Neuronal stem cell (in vitro differentiated cells): ENCODE results near the gene PLEKHN1.

Source experiments
- DNase-seq: peaks from one replicate; pipeline ENCODE4 v3.0.0-alpha.2; 2013; ENCODE audit warnings: low spot score
- H2AFZ ChIP-seq: one replicate; pipeline ENCODE4 v1.6.1; 2013; ENCODE audit warnings: mild to moderate bottlenecking, low read length, inconsistent platforms
- H2AK5ac ChIP-seq: 2 replicates; pipeline ENCODE4 v1.6.1; 2013; ENCODE audit warnings: low read depth, mild to moderate bottlenecking, inconsistent platforms, low read length, moderate library complexity, mixed read lengths
- H2BK120ac ChIP-seq: 2 replicates; pipeline ENCODE4 v1.6.1; 2013; ENCODE audit warnings: low read depth, mild to moderate bottlenecking, inconsistent platforms, low read length, moderate library complexity, mixed read lengths
- H2BK12ac ChIP-seq: one replicate; pipeline ENCODE4 v1.6.1; 2013; ENCODE audit warnings: low read length, inconsistent platforms
- H2BK15ac ChIP-seq: 2 replicates; pipeline ENCODE4 v1.6.1; 2013; ENCODE audit warnings: mild to moderate bottlenecking, low read length, inconsistent platforms, mixed read lengths
- H2BK5ac ChIP-seq: one replicate; pipeline ENCODE4 v1.6.1; 2013; ENCODE audit warnings: inconsistent platforms, mild to moderate bottlenecking, low read length, moderate library complexity
- H3K14ac ChIP-seq: one replicate; pipeline ENCODE4 v1.6.1; 2013; ENCODE audit warnings: low read length, inconsistent platforms
- H3K18ac ChIP-seq: 2 replicates; pipeline ENCODE4 v1.6.1; 2013; ENCODE audit warnings: low read length, inconsistent platforms
- H3K23ac ChIP-seq: 2 replicates; pipeline ENCODE4 v1.6.1; 2013; ENCODE audit warnings: low read depth, mild to moderate bottlenecking, mixed read lengths, low read length, inconsistent platforms; ENCODE audit not compliant: poor library complexity
- H3K27ac ChIP-seq: replicated peaks from 3 replicates; pipeline ENCODE4 v1.5.1; 2013; ENCODE audit warnings: low read length, inconsistent platforms
- H3K27me3 ChIP-seq, 3 experiments: 2 replicates each; pipeline ENCODE4 v1.6.1; 2013; ENCODE audit warnings: low read length in 3 of 3, mild to moderate bottlenecking in 2 of 3, inconsistent platforms in 1 of 3, low read depth in 1 of 3, mixed read lengths in 1 of 3, moderate library complexity in 1 of 3; ENCODE audit not compliant: control insufficient read depth in 3 of 3, insufficient read depth in 3 of 3
- H3K36me3 ChIP-seq, 2 donors: replicated peaks in 1 of 2; 2 replicates each; pipeline ENCODE4 v1.6.1; 2013; ENCODE audit warnings: low read length in 2 of 2; ENCODE audit not compliant: control insufficient read depth in 2 of 2, insufficient read depth in 2 of 2
- H3K4ac ChIP-seq: 2 replicates; pipeline ENCODE4 v1.6.1; 2013; ENCODE audit warnings: inconsistent platforms, mild to moderate bottlenecking, low read length, moderate library complexity
- H3K4me1 ChIP-seq, 2 donors: 1 replicate in 1 of 2; 2 replicates in 1 of 2; pipeline ENCODE4 v1.6.1; 2013; ENCODE audit warnings: low read length in 2 of 2, low read depth in 1 of 2; ENCODE audit not compliant: control insufficient read depth in 2 of 2, insufficient read depth in 1 of 2
- H3K4me2 ChIP-seq: one replicate; pipeline ENCODE4 v1.6.1; 2013; ENCODE audit warnings: mild to moderate bottlenecking, low read length, inconsistent platforms; ENCODE audit not compliant: insufficient read depth, poor library complexity, severe bottlenecking
- H3K4me3 ChIP-seq, 2 donors: 2 replicates each; pipeline ENCODE4 v1.5.1; 2013; ENCODE audit warnings: low read length in 2 of 2, mild to moderate bottlenecking in 2 of 2, inconsistent platforms in 1 of 2, moderate library complexity in 1 of 2
- H3K79me1 ChIP-seq: one replicate; pipeline ENCODE4 v1.6.1; 2013; ENCODE audit warnings: low read depth, mild to moderate bottlenecking, inconsistent platforms, low read length, moderate library complexity
- H3K9ac ChIP-seq: one replicate; pipeline ENCODE4 v1.6.1; 2013; ENCODE audit warnings: mild to moderate bottlenecking, low read depth, low read length, inconsistent platforms; ENCODE audit not compliant: poor library complexity
- H3K9me3 ChIP-seq, 2 donors: replicated peaks in 1 of 2; 2 replicates each; pipeline versions ENCODE3 to v1.6.1; 2013; ENCODE audit warnings: low read length in 2 of 2, mild to moderate bottlenecking in 2 of 2, inconsistent platforms in 1 of 2, low read depth in 1 of 2, mixed read lengths in 1 of 2, moderate library complexity in 1 of 2; ENCODE audit not compliant: control insufficient read depth in 2 of 2, insufficient read depth in 1 of 2
- H4K8ac ChIP-seq: one replicate; pipeline ENCODE4 v1.6.1; 2013; ENCODE audit warnings: low read depth, mild to moderate bottlenecking, inconsistent platforms, low read length, moderate library complexity
- H4K91ac ChIP-seq: one replicate; pipeline ENCODE4 v1.6.1; 2013; ENCODE audit warnings: low read length, low read depth, mild to moderate bottlenecking, inconsistent platforms; ENCODE audit not compliant: poor library complexity
- WGBS, 2 donors: extraction: QIAGEN DNeasy Blood & Tissue Kit; methylation state at CpG; one replicate each; pipeline ENCODE4 v1.1.7; 2013; ENCODE audit warnings: missing lambda C conversion rate in 2 of 2, mixed read lengths in 1 of 2; ENCODE audit not compliant: insufficient read length in 2 of 2, insufficient replicate concordance in 1 of 2; ENCODE audit errors: extremely low coverage in 2 of 2; 5-methylcytosine and 5-hydroxymethylcytosine counted together

PLEKHN1 gene

GRCh38 chr1:942864-943533 lies 23.3 kb upstream of the PLEKHN1 start:
- Histone ChIP-seq H3K27ac (no peak overlapping the region), H3K27me3 (peaks cover 30 to 56% (median 55%) of the 10 kb centered on the region in 3 experiments), H3K79me1 (peaks cover 4% of the 10 kb centered on the region), H3K14ac (peak overlapping the region; percentile 9), H3K4me2 (peak overlapping the region; percentile 73), H3K18ac (peak overlapping the region; percentile 85), H2AK5ac (peak overlapping the region; percentile 71), H3K9ac (peak overlapping the region; percentile 44), H3K4me3 (no peak overlapping the region), H4K91ac (no peak overlapping the region), H3K36me3 (peaks cover 12 to 37% of the 10 kb centered on the region in 2 donors), H2BK15ac (no peak overlapping the region), H2BK12ac (no peak overlapping the region), H3K9me3 (no peaks in the 10 kb centered on the region), H3K4me1 (peaks cover 24 to 27% of the 10 kb centered on the region in 2 donors), H3K4ac (no peak overlapping the region), H2BK120ac (no peak overlapping the region), H3K23ac (peak overlapping the region; percentile 93), H2AFZ (no peak overlapping the region), H2BK5ac (no peak overlapping the region), H4K8ac (no peak overlapping the region)
- no peak for DNase-seq
- WGBS, 2 donors = no CpG with 5 or more reads among the region's 27 CpGs

DNA sequence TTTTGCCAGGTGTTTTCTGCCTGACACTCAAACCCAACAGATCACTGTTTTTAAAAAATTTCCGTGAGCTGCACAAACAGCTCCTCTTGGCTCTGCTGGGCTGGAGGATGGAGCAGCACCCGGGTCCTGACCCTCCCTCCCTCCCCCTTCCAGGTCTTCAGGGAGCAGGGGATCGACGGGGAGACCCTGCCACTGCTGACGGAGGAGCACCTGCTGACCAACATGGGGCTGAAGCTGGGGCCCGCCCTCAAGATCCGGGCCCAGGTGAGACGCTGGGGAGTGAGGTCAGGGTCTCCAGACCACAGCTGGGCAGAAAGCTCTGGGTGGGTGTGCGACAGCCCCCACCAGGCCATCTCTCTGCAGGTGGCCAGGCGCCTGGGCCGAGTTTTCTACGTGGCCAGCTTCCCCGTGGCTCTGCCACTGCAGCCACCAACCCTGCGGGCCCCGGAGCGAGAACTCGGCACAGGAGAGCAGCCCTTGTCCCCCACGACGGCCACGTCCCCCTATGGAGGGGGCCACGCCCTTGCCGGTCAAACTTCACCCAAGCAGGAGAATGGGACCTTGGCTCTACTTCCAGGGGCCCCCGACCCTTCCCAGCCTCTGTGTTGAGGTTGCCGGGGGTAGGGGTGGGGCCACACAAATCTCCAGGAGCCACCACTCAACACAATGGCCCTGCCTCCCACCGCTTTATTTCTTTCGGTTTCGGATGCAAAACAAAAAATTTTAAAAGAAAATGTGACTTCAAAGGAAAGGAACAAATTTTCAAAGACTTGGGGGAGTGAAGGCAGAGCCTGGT lies 22.5 kb upstream of the PLEKHN1 start:
- Histone ChIP-seq H2AFZ (no peak overlapping the region), H3K4me1 (peaks cover 22 to 27% of the 10 kb centered on the region in 2 donors), H2AK5ac (peak overlapping the region; percentile 37), H2BK120ac (no peak overlapping the region), H3K27ac (no peak overlapping the region), H3K79me1 (peaks cover 4% of the 10 kb centered on the region), H3K23ac (peak overlapping the region; percentile 93), H2BK15ac (no peak overlapping the region), H3K9me3 (no peaks in the 10 kb centered on the region), H2BK12ac (no peak overlapping the region), H3K4me2 (no peak overlapping the region), H4K8ac (no peak overlapping the region), H3K18ac (no peak overlapping the region), H3K36me3 (peaks cover 15 to 45% of the 10 kb centered on the region in 2 donors), H3K9ac (no peak overlapping the region), H3K27me3 (peaks cover 27 to 49% (median 48%) of the 10 kb centered on the region in 3 experiments), H2BK5ac (peak overlapping the region; percentile 75), H3K4me3 (no peak overlapping the region), H4K91ac (no peak overlapping the region), H3K14ac (no peak overlapping the region), H3K4ac (no peak overlapping the region)
- DNase-seq = no peak
- WGBS, 2 donors = no CpG with 5 or more reads among the region's 27 CpGs

DNA sequence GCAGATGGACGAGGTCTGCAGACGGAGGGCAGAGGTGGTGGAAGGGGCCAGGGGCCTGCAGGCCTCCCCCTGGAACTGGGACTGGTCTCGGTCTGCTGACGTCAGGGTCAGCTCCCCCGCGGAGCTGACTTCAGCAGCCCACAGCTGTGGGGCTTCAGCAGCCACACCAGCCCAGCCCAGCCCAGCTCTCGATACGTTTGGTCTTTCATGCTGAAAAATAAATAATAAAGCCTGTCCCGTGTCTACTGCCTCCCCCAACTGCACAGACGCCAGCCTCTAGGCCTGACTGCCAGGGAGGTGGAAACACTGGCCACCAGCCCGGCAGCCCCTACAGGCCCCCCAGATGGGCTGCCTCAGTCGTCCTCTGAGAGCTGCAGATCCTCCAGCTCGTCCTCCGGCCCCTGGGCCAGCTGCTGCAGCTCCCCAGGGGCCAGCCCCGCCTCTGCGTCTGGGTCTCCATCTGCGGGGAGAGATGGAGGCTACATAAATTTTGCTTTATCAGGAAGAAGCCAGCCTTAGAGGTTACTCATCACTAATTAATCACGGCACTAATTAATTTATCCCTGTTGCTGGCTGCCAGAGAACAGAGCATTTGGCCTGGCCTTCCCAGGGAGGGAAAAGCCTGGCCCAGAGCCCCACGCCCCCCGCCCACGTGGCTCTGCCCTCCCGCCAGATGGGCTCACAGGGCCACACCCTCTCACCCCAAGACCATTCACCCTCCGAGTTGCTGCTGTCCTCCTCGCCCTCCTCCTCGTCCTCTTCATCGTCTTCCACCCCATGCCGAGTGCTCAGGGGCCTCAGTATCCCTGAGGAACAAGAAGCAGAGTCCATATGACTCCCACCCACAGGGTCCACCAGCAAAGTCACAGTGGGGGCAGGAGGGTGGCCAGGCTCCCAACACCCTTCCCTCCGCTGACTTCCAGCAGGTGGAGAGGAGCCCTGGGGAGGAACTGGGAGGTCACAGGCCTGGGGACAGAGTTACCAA lies 21.6 kb upstream of the PLEKHN1 start:
- H3K4me3 ChIP-seq = no peak overlapping the region
- peaks cover 4% of the 10 kb centered on the region for H3K79me1 ChIP-seq
- H2BK120ac ChIP-seq = no peak overlapping the region
- no peak overlapping the region for H4K91ac ChIP-seq
- H3K4me1 ChIP-seq = peaks cover 16 to 23% of the 10 kb centered on the region in 2 donors
- H3K27me3 ChIP-seq = peaks cover 18 to 40% (median 39%) of the 10 kb centered on the region in 3 experiments
- H3K9me3 ChIP-seq = no peaks in the 10 kb centered on the region
- H3K4ac ChIP-seq = no peak overlapping the region
- no peak overlapping the region for H3K18ac ChIP-seq
- no peak overlapping the region for H3K23ac ChIP-seq
- peak overlapping the region; percentile 44 for H3K9ac ChIP-seq
- H2AK5ac ChIP-seq = no peak overlapping the region
- H2BK12ac ChIP-seq = no peak overlapping the region
- no CpG with 5 or more reads among the region's 28 CpGs for WGBS, 2 donors
- no peak overlapping the region for H3K4me2 ChIP-seq
- no peak overlapping the region for H4K8ac ChIP-seq
- no peak overlapping the region for H3K27ac ChIP-seq
- no peak overlapping the region for H2BK15ac ChIP-seq
- no peak for DNase-seq
- H3K36me3 ChIP-seq = peaks cover 24 to 53% of the 10 kb centered on the region in 2 donors
- no peak overlapping the region for H2AFZ ChIP-seq
- H3K14ac ChIP-seq = no peak overlapping the region
- no peak overlapping the region for H2BK5ac ChIP-seq
